Right atrium auricular region (tissue), 2 donors: ENCODE measurements around the gene KCNN4. TPM values are rescaled to one million over a fixed set of nuclear protein-coding genes. Genes with fewer than 3 reads are reported as not detected.

Experiments
- DNase-seq: peaks from one replicate; pipeline ENCODE4 v3.0.0-alpha.2; 2019; ENCODE audit warnings: low spot score
- H3K27ac ChIP-seq, 2 donors: fragments of 200-600 bp; sonication (generic); 1 replicate in 1 of 2; 2 replicates in 1 of 2; pipeline ENCODE4 v1.5.1; 2016 to 2019
- H3K27me3 ChIP-seq, 2 donors: fragments of 200-600 bp; sonication (generic); one replicate each; pipeline versions ENCODE4 v1.5.1 to v1.6.0; 2017 to 2019
- H3K36me3 ChIP-seq: fragments of 200-600 bp; sonication (generic); one replicate; pipeline ENCODE4 v1.5.1; 2016
- H3K4me1 ChIP-seq, 2 donors: fragments of 200-600 bp; sonication (generic); one replicate each; pipeline versions ENCODE4 v1.5.1 to v1.6.0; 2017 to 2019
- H3K4me3 ChIP-seq, 2 donors: fragments of 200-600 bp; sonication (generic); 1 replicate in 1 of 2; 2 replicates in 1 of 2; pipeline ENCODE4 v1.5.1; 2017 to 2019; ENCODE audit warnings: mild to moderate bottlenecking in 1 of 2, moderate library complexity in 1 of 2
- H3K9me3 ChIP-seq, 2 donors: fragments of 200-600 bp; sonication (generic); one replicate each; pipeline ENCODE4 v1.5.1; 2019
- total RNA-seq, 2 donors: library from RNA; depleted of rRNA; stranded (reverse); fragments of >200 nt; gene quantifications; one replicate each; pipeline ENCODE4 v1.1.0, GENCODE V29; 2016
- TF ChIP-seq, protein P1 (sequence below), 2 donors: fragments of 200-600 bp; sonication (generic); IDR thresholded peaks; one replicate each; pipeline ENCODE4 v1.5.1; 2019; ENCODE audit warnings: antibody characterized with exemption in 2 of 2

KCNN4 gene
- total RNA-seq, 2 donors from 2014 or later, result 1.3 to 2.0 TPM

DNA sequence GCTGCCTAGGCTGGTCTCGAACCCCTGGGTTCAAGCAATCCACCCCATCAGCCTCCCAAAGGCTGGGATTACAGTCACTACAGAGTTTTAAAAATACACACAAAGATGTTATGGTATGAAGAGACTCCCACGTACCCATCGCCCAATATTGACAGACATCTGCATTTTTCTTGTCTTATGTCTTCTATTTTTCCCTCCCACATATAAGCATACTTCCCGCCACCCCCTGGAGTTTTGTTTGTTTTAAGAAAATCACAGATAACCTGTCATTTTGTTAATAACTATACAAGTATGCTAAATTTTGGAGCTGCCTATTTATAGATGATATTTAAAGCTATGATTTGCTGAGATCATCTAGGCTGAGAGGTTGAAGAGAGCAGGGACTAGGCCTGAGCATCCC lies 19.8 kb downstream of the KCNN4 start:
- H3K27ac ChIP-seq, result no peak overlapping the region
- no peaks in the 10 kb centered on the region for H3K27me3 ChIP-seq
- H3K36me3 ChIP-seq, result no peaks in the 10 kb centered on the region
- TF ChIP-seq, protein P1, sequence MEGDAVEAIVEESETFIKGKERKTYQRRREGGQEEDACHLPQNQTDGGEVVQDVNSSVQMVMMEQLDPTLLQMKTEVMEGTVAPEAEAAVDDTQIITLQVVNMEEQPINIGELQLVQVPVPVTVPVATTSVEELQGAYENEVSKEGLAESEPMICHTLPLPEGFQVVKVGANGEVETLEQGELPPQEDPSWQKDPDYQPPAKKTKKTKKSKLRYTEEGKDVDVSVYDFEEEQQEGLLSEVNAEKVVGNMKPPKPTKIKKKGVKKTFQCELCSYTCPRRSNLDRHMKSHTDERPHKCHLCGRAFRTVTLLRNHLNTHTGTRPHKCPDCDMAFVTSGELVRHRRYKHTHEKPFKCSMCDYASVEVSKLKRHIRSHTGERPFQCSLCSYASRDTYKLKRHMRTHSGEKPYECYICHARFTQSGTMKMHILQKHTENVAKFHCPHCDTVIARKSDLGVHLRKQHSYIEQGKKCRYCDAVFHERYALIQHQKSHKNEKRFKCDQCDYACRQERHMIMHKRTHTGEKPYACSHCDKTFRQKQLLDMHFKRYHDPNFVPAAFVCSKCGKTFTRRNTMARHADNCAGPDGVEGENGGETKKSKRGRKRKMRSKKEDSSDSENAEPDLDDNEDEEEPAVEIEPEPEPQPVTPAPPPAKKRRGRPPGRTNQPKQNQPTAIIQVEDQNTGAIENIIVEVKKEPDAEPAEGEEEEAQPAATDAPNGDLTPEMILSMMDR (IDR thresholded peaks at IDR 0.05), result no peak
- no peak for DNase-seq
- no peak overlapping the region for H3K4me3 ChIP-seq
- no peaks in the 10 kb centered on the region for H3K9me3 ChIP-seq
- H3K4me1 ChIP-seq, result peaks cover 0 to 13% of the 10 kb centered on the region in 2 donors

DNA sequence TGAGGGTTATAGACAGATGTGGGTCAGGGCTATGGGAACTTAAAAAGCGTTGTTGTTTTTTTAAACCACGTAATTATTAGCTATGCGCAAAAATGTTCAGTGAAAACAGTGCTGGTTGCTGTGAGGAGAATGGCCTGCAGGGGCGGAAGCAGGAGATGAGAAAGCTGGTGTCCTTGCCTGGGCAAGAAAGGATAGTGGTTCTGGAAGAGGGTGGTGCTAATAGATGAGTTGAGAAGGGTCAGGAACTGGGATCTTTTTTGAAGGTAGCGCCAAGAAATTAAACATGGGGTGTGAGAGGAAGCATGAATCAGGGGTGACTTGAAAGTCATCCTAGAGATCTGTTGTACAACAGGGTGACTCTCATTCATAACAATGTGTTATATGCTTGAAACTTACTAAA lies 21.3 kb downstream of the KCNN4 start:
- no peak for DNase-seq
- TF ChIP-seq, protein P1 (IDR thresholded peaks at IDR 0.05), result no peak
- Histone ChIP-seq H3K4me3 (no peak overlapping the region), H3K27ac (no peak overlapping the region), H3K27me3 (no peaks in the 10 kb centered on the region), H3K9me3 (no peaks in the 10 kb centered on the region), H3K4me1 (peaks cover 0 to 12% of the 10 kb centered on the region in 2 donors), H3K36me3 (no peaks in the 10 kb centered on the region)

DNA sequence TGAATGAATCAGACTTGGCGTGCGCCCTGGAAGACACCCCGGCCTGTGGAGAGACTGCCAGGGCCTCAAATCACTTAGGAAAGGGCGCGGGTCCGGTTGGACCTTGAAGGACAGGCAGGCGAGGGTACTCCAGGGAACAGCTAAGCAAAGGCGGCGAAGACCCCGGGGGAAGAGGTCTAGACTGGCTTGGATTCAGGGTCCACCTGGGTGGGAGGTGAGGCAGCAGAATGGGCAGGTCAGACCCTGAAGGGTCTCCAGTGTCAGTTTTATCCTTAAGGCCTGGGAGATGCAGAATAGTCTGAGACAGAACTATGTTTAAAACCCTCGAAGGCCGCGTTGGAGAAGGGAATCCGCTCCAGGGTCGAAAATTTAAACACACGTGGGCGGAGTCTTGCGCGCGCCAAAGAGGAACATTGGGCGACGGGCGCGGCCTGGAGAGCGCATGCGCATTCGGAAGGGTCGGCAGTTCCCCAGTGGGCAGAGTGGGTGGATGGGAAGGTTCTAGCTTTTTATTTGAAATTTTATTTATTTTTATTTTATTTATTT lies 25.4 kb downstream of the KCNN4 start:
- Histone ChIP-seq H3K27ac (peak overlapping the region; percentile 99), H3K9me3 (no peaks in the 10 kb centered on the region), H3K27me3 (no peaks in the 10 kb centered on the region), H3K36me3 (peaks cover 4% of the 10 kb centered on the region), H3K4me1 (peaks cover 0 to 31% of the 10 kb centered on the region in 2 donors), H3K4me3 (peak overlapping the region; percentile 63 to 75)
- TF ChIP-seq, protein P1 (IDR thresholded peaks at IDR 0.05), result no peak
- peak; percentile 79 for DNase-seq

DNA sequence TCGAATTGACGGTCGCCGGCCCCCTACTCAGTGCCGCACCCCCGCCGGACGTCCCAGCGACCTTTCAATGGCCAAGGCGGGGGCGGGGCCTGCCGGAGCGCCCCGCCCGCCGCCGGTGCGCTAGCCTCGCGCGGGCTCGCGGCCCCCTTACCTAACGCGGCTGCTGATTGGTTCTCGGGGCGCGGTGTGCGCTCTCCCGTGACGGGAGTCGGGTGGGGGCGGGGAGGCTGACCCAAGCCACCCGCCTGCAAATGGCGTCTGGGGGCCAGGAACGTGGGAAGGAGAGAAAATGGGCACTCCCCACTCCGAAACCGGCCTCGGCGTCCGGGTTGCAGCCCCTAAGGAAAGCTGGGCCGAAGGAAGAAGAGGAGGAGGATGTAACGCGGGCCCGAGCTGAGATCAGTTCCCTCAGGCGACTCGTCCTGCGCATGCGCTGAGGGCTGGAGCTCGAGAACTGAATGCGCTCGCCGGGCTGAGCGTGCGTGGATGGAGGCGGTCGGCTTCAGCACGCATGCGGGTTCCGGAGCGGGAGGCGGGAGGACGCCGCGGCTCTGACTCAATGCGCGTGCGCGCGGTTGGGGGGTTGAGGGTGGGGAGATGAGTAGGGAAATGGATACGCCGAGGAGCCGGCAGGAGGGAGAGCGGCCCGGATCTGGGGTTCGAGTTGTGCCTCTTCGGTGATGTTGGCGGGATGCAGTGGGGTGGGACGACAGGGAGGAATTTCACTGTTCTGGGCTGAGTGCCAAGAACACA lies 26.1 kb downstream of the KCNN4 start, which contains the start of gene SMG9:
Gene SMG9, minus strand, starts transcription at position 460 of the 753 bp plus-strand sequence. CDS start 4,221 bp downstream, outside the sequence.
- peak; percentile 97 for DNase-seq
- H3K9me3 ChIP-seq, result no peaks in the 10 kb centered on the region
- H3K4me1 ChIP-seq, result peaks cover 0 to 31% of the 10 kb centered on the region in 2 donors
- H3K36me3 ChIP-seq, result peaks cover 11% of the 10 kb centered on the region
- peak within 1 kb of the TSS; percentile 63 to 75 for H3K4me3 ChIP-seq
- H3K27ac ChIP-seq, result peak within 1 kb of the TSS; percentile 99
- no peaks in the 10 kb centered on the region for H3K27me3 ChIP-seq
- TF ChIP-seq, protein P1 (IDR thresholded peaks at IDR 0.05), result no peak

DNA sequence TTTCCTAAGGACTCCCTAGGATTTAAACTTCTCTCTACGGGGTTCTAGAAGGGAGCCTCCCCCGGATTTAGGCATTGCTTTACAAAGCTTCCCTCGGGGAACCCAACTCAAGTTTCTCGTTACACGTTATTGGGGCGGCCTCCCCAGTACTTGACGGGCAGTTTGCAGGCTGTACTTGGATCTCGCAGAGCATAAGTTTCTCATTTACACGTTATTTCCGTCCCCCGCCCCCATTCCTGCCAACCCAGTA lies 26.6 kb downstream of the KCNN4 start:
- no peak for DNase-seq
- peak overlapping the region; percentile 99 for H3K27ac ChIP-seq
- peak overlapping the region; percentile 63 to 75 for H3K4me3 ChIP-seq
- peaks cover 16% of the 10 kb centered on the region for H3K36me3 ChIP-seq
- H3K27me3 ChIP-seq, result no peaks in the 10 kb centered on the region
- TF ChIP-seq, protein P1 (IDR thresholded peaks at IDR 0.05), result no peak
- H3K4me1 ChIP-seq, result peaks cover 0 to 31% of the 10 kb centered on the region in 2 donors
- no peaks in the 10 kb centered on the region for H3K9me3 ChIP-seq
